K562 (cell line): ENCODE results near the gene ZMYND8. TPM values are rescaled to one million over a fixed set of nuclear protein-coding genes. Genes with fewer than 3 reads are reported as not detected.
A peak's percentile ranks its signal among the peaks of the same experiment; 100 is the strongest.

Experiments
- ATAC-seq: fragments of 200-7000 bp; cut with Tn5 transposase; 3 replicates; pipeline ENCODE4 v1.9.1; 2020; ENCODE audit warnings: moderate library complexity
- BruUV-seq: library from RNA; stranded (reverse); fragments of 400-500 nt; replicated peaks from 2 replicates; lab custom pipeline; 2021; lab: Mats Ljungman, UMichigan
- CTCF ChIA-PET: fragments of 300-600 bp; formaldehyde crosslinking; extraction: SDS; loops from one replicate; lab custom pipeline; 2021; ENCODE audit warnings: low intra/inter-chr PET ratio; lab: Yijun Ruan, JAX
- POLR2A ChIA-PET: fragments of 300-600, 350-650 bp; sonication (Branson Sonifier 250); formaldehyde crosslinking; extraction: SDS; loops from one replicate; lab custom pipeline; 2021; ENCODE audit warnings: antibody characterized with exemption, inconsistent platforms; lab: Yijun Ruan, JAX
- DNase-seq, 4 experiments: peaks; one replicate each; pipeline versions ENCODE4 v3.0.0 to v3.0.0-alpha.2; 2011 to 2018; ENCODE audit warnings: low spot score in 3 of 4, mixed read lengths in 3 of 4; ENCODE audit errors: extremely low read depth in 1 of 4
- FAIRE-seq: peaks from 2 replicates; lab custom pipeline; 2011; peaks lifted over from hg19 to GRCh38; lab: Jason Lieb, UNC
- H2AFZ ChIP-seq: 2 replicates; pipeline ENCODE4 v1.6.0; 2011; ENCODE audit warnings: low read depth, low read length, control low read depth, inconsistent platforms
- H3K27ac ChIP-seq: fragments of 200-600 bp; 3 replicates; pipeline ENCODE4 v1.8.0; 2011; ENCODE audit warnings: low read depth, mild to moderate bottlenecking, control low read depth, inconsistent platforms, low read length, moderate library complexity, mixed read lengths; ENCODE audit errors: extremely low read depth
- H3K27me3 ChIP-seq, 2 experiments: fragments of 300-600 bp in 1 of 2; 2 replicates in 1 of 2; 3 replicates in 1 of 2; pipeline versions ENCODE4 v1.6.0 to v1.8.0; 2011; ENCODE audit warnings: inconsistent platforms in 2 of 2, low read length in 2 of 2, mild to moderate bottlenecking in 1 of 2, mixed read lengths in 1 of 2, moderate library complexity in 1 of 2; ENCODE audit not compliant: control insufficient read depth in 2 of 2, insufficient read depth in 2 of 2
- H3K36me3 ChIP-seq: fragments of 300-600 bp; 3 replicates; pipeline ENCODE4 v1.8.0; 2011; ENCODE audit warnings: mild to moderate bottlenecking, low read length, inconsistent platforms; ENCODE audit not compliant: control insufficient read depth, insufficient read depth
- H3K4me1 ChIP-seq, 2 experiments: fragments of 200-600 bp in 1 of 2; replicated peaks in 1 of 2; 2 replicates in 1 of 2; 3 replicates in 1 of 2; pipeline versions ENCODE4 v1.5.1 to v1.8.0; 2011; ENCODE audit warnings: inconsistent platforms in 2 of 2, low read length in 2 of 2, mild to moderate bottlenecking in 1 of 2, mixed read lengths in 1 of 2, moderate library complexity in 1 of 2; ENCODE audit not compliant: control insufficient read depth in 2 of 2, insufficient read depth in 2 of 2
- H3K4me2 ChIP-seq: 2 replicates; pipeline ENCODE4 v1.6.1; 2011; ENCODE audit warnings: low read length, control low read depth, inconsistent platforms, mixed read lengths; ENCODE audit not compliant: insufficient read depth
- H3K4me3 ChIP-seq: fragments of 200-600 bp; sonication (generic), shearing (Covaris generic); 2 replicates; pipeline ENCODE4 v1.5.1; 2016; ENCODE audit warnings: control low read depth, inconsistent platforms
- H3K79me2 ChIP-seq: fragments of 200-600 bp; 3 replicates; pipeline ENCODE4 v1.8.0; 2011; ENCODE audit warnings: low read length, inconsistent platforms; ENCODE audit not compliant: control insufficient read depth, insufficient read depth
- H3K9ac ChIP-seq, 2 experiments: 2 replicates each; pipeline versions ENCODE4 v1.6.0 to v1.6.1; 2011; ENCODE audit warnings: low read depth in 2 of 2, low read length in 2 of 2, control low read depth in 1 of 2, inconsistent platforms in 1 of 2, mild to moderate bottlenecking in 1 of 2, mixed read lengths in 1 of 2; ENCODE audit not compliant: insufficient read depth in 1 of 2
- H3K9me1 ChIP-seq: one replicate; pipeline ENCODE4 v1.6.0; 2011; ENCODE audit warnings: inconsistent platforms, mild to moderate bottlenecking, low read length, moderate library complexity; ENCODE audit not compliant: control insufficient read depth, insufficient read depth
- H3K9me3 ChIP-seq: replicated peaks from 2 replicates; pipeline ENCODE4 v1.5.1; 2011; ENCODE audit warnings: low read depth, low read length, inconsistent platforms; ENCODE audit not compliant: control insufficient read depth, insufficient read depth
- H4K20me1 ChIP-seq: replicated peaks from 2 replicates; pipeline ENCODE4 v1.6.1; 2011; ENCODE audit warnings: low read length, inconsistent platforms, mixed read lengths; ENCODE audit not compliant: control insufficient read depth, insufficient read depth
- KDM4B ChIP-seq, 2 experiments: fragments of 450-650 bp in 1 of 2; sonication (generic) in 1 of 2; IDR thresholded peaks; 2 replicates each; pipeline ENCODE4 v1.6.1; 2016 to 2017; ENCODE audit warnings: borderline replicate concordance in 2 of 2, antibody characterized with exemption in 1 of 2, low read depth in 1 of 2, mild to moderate bottlenecking in 1 of 2
- ZBTB11 ChIP-seq, 3 experiments: fragments of 200-800 bp in 1 of 3; fragments of 250-450 bp in 1 of 3; fragments of 450-650 bp in 1 of 3; sonication (Bioruptor Pico) in 1 of 3; sonication (Bioruptor generic) in 1 of 3; formaldehyde crosslinking in 1 of 3; IDR thresholded peaks; 2 replicates each; pipeline versions ENCODE4 v1.6.1 to v1.8.0; 2016 to 2022; ENCODE audit warnings: mild to moderate bottlenecking in 2 of 3, missing genetic modification characterization in 2 of 3, missing compliant biosample characterization in 1 of 3, moderate library complexity in 1 of 3
- WGBS: fragments of 100-300 bp; shearing (Covaris generic); methylation state at CpG from one replicate; pipeline ENCODE4 v1.1.6; 2016; ENCODE audit warnings: low coverage, mixed read lengths; ENCODE audit not compliant: insufficient coverage; ENCODE audit errors: missing lambda C conversion rate; 5-methylcytosine and 5-hydroxymethylcytosine counted together
- in situ Hi-C: fragments of 300-500 bp; cut with MboI; formaldehyde crosslinking; loops from 4 replicates; pipeline ENCODE4 v1.15.0; 2018; ENCODE audit warnings: inconsistent platforms, mixed read lengths
- intact Hi-C: fragments of 100-400 bp; cut with micrococcal nuclease; formaldehyde crosslinking; loops from 2 replicates; pipeline ENCODE4 v1.14.2; 2022
- polyA plus RNA-seq, 8 experiments: library from polyadenylated mRNA; depleted of rRNA in 4 of 8; stranded (reverse) in 5 of 8; unstranded in 3 of 8; fragments of >200 nt; fragmentation: Nextera tagmentation in 2 of 8; fragmentation: Illumina TruSeq in 1 of 8; extraction: Ambion mirVana in 2 of 8; extraction: Trizol in 1 of 8; gene quantifications; 2 replicates each; pipeline versions ENCODE4 v1.2.1 to v1.2.3, GENCODE V29; 2011 to 2014; ENCODE audit warnings: inconsistent platforms in 1 of 8, missing spikeins in 1 of 8
- total RNA-seq, 7 experiments: library from RNA; depleted of rRNA in 6 of 7; stranded (reverse); fragments of >200 nt in 6 of 7; fragmentation: Illumina TruSeq in 2 of 7; extraction: Trizol in 2 of 7; gene quantifications; 2 replicates each; pipeline versions ENCODE4 v1.2.1 to v1.2.3, GENCODE V29; 2011 to 2021; ENCODE audit warnings: low replicate concordance in 1 of 7

Gene ZMYND8
- total and polyA plus RNA-seq, 9 of the 15 experiments (the other 6 are each of a cell fraction or from before 2014, with no cell fraction given): 31.8 to 148 (median 71.9) TPM

- in situ Hi-C loops (no loop called here), intact Hi-C loops (no loop called here)
- H3K4me3 ChIP-seq: no peak overlapping the region
- TF ChIP-seq KDM4B (IDR thresholded peaks at IDR 0.05; ENCODE audit: borderline replicate concordance in 2 of 2, low read depth in 1 of 2) (no peak), ZBTB11 (CRISPR knock-in tag; IDR thresholded peaks at IDR 0.05) (peak in 1 of 3 experiments; percentile 58; a peak in 2 of 6 replicates)
- WGBS: 89% methylated on average over 8 of the region's 8 CpGs
- CTCF ChIA-PET: no interaction called here
- H3K9ac ChIP-seq: no peak overlapping the region
- no peaks in the 10 kb centered on the region for H3K9me1 ChIP-seq
- H4K20me1 ChIP-seq: peaks cover 18% of the 10 kb centered on the region
- H3K27me3 ChIP-seq: no peaks in the 10 kb centered on the region
- POLR2A ChIA-PET: no interaction called here
- no TSS peak for BruUV-seq
- ATAC-seq: no peak
- DNase-seq: no peak
- peaks cover 10 to 17% of the 10 kb centered on the region in 2 experiments; a peak in 3 of 5 replicates for H3K4me1 ChIP-seq
- no peak overlapping the region for H2AFZ ChIP-seq
- no peaks in the 10 kb centered on the region for H3K9me3 ChIP-seq
- peaks cover 92% of the 10 kb centered on the region for H3K36me3 ChIP-seq
- H3K27ac ChIP-seq: no peak overlapping the region
- FAIRE-seq: no peak
- H3K79me2 ChIP-seq: peaks cover 91% of the 10 kb centered on the region
- H3K4me2 ChIP-seq: no peak overlapping the region
Measured at GRCh38 chr20:47256668-47257236, 99.7 kb downstream of the ZMYND8 start.
